ENCODE data around the gene KANSL1.

KANSL1 gene

GRCh38 chr17:45995627-45996270 lies 197.5 kb downstream of the KANSL1 start:
- no peak for DNase-seq

GRCh38 chr17:45994987-45995386 lies 198.2 kb downstream of the KANSL1 start:
- no peak for DNase-seq

GRCh38 chr17:45993962-45994627 lies 199.1 kb downstream of the KANSL1 start:
- DNase-seq: no peak

- no peak for DNase-seq
Measured at GRCh38 chr17:45992904-45993303, 200.3 kb downstream of the KANSL1 start.

GRCh38 chr17:45992175-45992574 lies 201.1 kb downstream of the KANSL1 start:
- DNase-seq: no peak

GRCh38 chr17:45991341-45991740 lies 201.9 kb downstream of the KANSL1 start:
- DNase-seq: no peak

GRCh38 chr17:45990886-45991285 lies 202.3 kb downstream of the KANSL1 start:
- no peak for DNase-seq

GRCh38 chr17:45989759-45990158 lies 203.5 kb downstream of the KANSL1 start:
- no peak for DNase-seq

- no peak for DNase-seq
Measured at GRCh38 chr17:45987706-45988105, 205.5 kb downstream of the KANSL1 start.

GRCh38 chr17:45986056-45986455 lies 207.2 kb downstream of the KANSL1 start:
- DNase-seq: no peak

- no peak for DNase-seq
Measured at GRCh38 chr17:45985447-45985846, 207.8 kb downstream of the KANSL1 start.

- DNase-seq: no peak
Measured at GRCh38 chr17:45984368-45984767, 208.9 kb downstream of the KANSL1 start.

- DNase-seq: no peak
Measured at GRCh38 chr17:45983614-45984310, 209.5 kb downstream of the KANSL1 start.

GRCh38 chr17:45982791-45983613 lies 210.2 kb downstream of the KANSL1 start:
- DNase-seq: no peak

GRCh38 chr17:45981306-45981705 lies 211.9 kb downstream of the KANSL1 start:
- no peak for DNase-seq

GRCh38 chr17:45980855-45981254 lies 212.4 kb downstream of the KANSL1 start:
- no peak for DNase-seq

All from cerebellar nuclear complex (tissue), 1 donor.